WTC11 (cell line): ENCODE measurements around the gene GBF1.

ENCODE experiments used
- HMGA2 ChIP-seq: fragments of 250-450 bp; sonication (Bioruptor Pico); IDR thresholded peaks from 2 replicates; pipeline ENCODE4 v1.4.0; 2021; ENCODE audit warnings: mild to moderate bottlenecking, moderate library complexity
- HMGXB4 ChIP-seq: sonication (generic); formaldehyde crosslinking; IDR thresholded peaks from 2 replicates; pipeline ENCODE4 v1.8.1; 2023; ENCODE audit warnings: mild to moderate bottlenecking, moderate library complexity, missing genetic modification reagents
- NR1H2 ChIP-seq: sonication (generic); formaldehyde crosslinking; IDR thresholded peaks from 2 replicates; pipeline ENCODE4 v1.9.0; 2021; ENCODE audit warnings: mild to moderate bottlenecking, moderate library complexity, missing genetic modification reagents
- TCF7 ChIP-seq: sonication (generic); formaldehyde crosslinking; IDR thresholded peaks from 2 replicates; pipeline ENCODE4 v1.8.0; 2022; ENCODE audit warnings: mild to moderate bottlenecking, low read depth, missing genetic modification reagents, moderate library complexity
- USF1 ChIP-seq: sonication (generic); formaldehyde crosslinking; IDR thresholded peaks from 2 replicates; pipeline ENCODE4 v1.8.0; 2022; ENCODE audit warnings: mild to moderate bottlenecking, missing genetic modification reagents
- ZNF281 ChIP-seq: sonication (generic); formaldehyde crosslinking; IDR thresholded peaks from 2 replicates; pipeline ENCODE4 v1.8.0; 2023; ENCODE audit warnings: mild to moderate bottlenecking, missing genetic modification reagents
- TF ChIP-seq, protein P1 (sequence below): fragments of 200-600 bp; IDR thresholded peaks from 2 replicates; pipeline ENCODE4 v1.8.0; 2022; ENCODE audit warnings: antibody characterized with exemption
- TF ChIP-seq, protein P2 (sequence below): sonication (generic); formaldehyde crosslinking; IDR thresholded peaks from 2 replicates; pipeline ENCODE4 v1.8.0; 2022; ENCODE audit warnings: mild to moderate bottlenecking, missing genetic modification reagents

GRCh38 chr10:102231357-102232318 lies 13.7 kb upstream of the GBF1 start:
- no peak for TF ChIP-seq ZNF281 (CRISPR knock-in tag)
- TF ChIP-seq, protein P1, sequence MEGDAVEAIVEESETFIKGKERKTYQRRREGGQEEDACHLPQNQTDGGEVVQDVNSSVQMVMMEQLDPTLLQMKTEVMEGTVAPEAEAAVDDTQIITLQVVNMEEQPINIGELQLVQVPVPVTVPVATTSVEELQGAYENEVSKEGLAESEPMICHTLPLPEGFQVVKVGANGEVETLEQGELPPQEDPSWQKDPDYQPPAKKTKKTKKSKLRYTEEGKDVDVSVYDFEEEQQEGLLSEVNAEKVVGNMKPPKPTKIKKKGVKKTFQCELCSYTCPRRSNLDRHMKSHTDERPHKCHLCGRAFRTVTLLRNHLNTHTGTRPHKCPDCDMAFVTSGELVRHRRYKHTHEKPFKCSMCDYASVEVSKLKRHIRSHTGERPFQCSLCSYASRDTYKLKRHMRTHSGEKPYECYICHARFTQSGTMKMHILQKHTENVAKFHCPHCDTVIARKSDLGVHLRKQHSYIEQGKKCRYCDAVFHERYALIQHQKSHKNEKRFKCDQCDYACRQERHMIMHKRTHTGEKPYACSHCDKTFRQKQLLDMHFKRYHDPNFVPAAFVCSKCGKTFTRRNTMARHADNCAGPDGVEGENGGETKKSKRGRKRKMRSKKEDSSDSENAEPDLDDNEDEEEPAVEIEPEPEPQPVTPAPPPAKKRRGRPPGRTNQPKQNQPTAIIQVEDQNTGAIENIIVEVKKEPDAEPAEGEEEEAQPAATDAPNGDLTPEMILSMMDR: peak; percentile 94
- no peak for TF ChIP-seq TCF7 (CRISPR knock-in tag)
- TF ChIP-seq USF1 (CRISPR knock-in tag): no peak
- TF ChIP-seq, protein P2, sequence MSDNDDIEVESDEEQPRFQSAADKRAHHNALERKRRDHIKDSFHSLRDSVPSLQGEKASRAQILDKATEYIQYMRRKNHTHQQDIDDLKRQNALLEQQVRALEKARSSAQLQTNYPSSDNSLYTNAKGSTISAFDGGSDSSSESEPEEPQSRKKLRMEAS (CRISPR knock-in tag): 0 out of 2 replicates have a peak, but pooled peaks have one; percentile 37
- TF ChIP-seq NR1H2: no peak
- 0 out of 2 replicates have a peak, but pooled peaks have one; percentile 49 for TF ChIP-seq HMGXB4 (CRISPR knock-in tag)
- no peak for TF ChIP-seq HMGA2 (CRISPR knock-in tag)
